HS-5 (cell line): ENCODE data around the gene ARHGDIB.

Source experiments
- DNase-seq: peaks from one replicate; pipeline ENCODE4 v3.0.0-alpha.2; 2012; ENCODE audit warnings: low read depth

The ARHGDIB gene

GRCh38 chr12:14956024-14956891, 5.1 kb downstream of the ARHGDIB start:
- no peak for DNase-seq

DNA sequence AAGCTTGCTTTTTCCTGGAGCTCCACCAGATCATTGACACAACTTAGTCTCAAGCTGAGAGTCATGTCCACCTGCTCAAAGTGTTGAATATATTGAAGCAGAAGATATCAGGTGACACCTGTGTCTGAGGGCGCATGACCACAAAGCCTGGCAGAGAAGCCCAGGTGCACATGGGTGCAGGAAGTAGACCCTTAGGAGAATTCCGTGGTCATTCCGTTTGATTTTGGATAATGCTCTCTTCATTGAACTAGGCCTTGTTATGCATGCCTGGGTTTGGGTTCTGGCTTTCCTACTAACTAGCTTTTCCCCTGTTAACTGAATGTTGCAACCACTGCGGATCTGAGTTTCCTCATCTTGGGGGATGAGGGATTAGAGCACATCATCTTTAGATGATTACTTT, 7.1 kb downstream of the ARHGDIB start:
- DNase-seq: no peak

GRCh38 chr12:14953752-14954151, 7.6 kb downstream of the ARHGDIB start:
- DNase-seq: no peak

DNA sequence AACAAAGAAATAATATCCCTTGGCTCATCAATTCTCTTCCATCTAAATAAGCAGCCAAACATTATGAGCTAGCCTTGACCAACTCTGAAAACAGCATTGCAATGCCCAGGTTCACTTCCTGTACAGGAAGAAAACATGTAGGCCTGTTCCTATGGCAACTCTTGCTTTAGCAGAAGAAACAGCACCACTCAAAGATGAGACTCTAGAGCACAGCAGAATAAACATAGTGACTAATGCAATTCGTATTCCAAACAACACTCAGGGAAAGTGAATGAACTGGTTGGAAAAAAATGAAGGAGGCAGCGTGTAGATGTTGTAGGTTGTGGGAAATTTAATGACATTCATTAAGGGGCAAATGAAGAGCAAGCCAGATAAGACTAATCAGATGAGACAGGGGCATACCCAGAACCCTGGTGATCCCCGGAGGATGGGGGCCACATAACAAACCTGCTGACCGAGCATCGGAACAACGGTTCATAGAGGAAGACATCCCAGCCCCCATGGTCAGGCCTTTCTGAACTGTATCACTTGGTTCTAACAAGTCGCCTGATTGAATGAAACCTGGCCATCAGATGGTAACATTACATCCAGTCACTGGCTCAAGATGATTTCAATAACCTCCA, 9.0 kb downstream of the ARHGDIB start:
- DNase-seq: peak; percentile 61

DNA sequence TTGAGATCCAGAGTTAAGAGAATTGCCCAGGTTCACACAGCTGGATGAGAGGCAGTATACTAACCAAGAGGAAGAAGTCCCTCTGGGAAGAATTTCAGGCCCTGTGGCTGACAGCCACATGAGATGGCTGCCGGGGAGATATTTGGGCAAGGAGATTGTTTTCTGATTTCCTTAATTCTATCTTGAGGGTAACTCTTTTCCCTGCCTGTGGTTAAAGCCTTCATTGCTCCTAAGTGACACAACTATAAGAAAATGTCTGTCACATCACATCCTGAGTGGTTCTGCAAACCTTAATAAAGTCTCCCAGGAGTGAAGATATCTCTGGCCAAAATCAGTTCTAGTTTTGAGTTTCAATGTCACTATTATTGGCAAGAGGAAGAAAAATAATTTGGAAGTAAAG, 9.6 kb downstream of the ARHGDIB start:
- no peak for DNase-seq

DNA sequence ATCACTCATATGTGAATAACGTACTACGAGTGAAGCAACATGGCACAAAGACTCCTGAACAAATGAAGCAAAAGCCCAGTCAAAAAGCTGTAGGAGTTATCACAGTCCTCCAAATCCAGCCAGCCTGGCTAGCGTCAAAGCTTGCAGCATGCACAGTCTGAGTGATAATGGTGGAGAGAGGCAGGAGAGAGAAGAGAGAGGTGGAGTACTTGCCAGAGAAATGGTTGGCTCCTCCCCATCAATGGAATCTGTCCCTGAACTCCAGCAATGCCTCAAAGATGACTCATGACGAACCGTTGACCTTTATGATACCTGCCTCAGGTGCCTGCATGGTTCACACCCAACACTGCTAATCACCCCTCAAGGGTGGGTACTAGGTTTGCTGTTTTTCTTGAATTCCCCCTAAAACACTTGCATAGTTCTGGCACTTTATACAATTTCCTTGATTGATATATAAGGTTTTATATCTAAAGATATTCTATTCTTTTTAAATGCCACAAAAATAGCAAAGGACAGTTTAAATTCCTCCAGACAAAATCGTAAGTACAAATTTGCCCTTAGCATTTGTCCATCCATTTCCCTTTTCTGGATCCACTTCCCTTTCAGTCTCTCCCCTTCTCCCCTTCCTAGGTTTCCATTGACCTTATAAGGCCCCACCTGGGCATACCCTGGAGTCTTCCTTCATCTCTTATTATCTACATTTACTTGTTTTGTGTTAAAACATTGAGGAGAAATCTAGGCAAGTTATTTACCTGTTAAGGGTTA, 10.2 kb downstream of the ARHGDIB start:
- DNase-seq: no peak

DNA sequence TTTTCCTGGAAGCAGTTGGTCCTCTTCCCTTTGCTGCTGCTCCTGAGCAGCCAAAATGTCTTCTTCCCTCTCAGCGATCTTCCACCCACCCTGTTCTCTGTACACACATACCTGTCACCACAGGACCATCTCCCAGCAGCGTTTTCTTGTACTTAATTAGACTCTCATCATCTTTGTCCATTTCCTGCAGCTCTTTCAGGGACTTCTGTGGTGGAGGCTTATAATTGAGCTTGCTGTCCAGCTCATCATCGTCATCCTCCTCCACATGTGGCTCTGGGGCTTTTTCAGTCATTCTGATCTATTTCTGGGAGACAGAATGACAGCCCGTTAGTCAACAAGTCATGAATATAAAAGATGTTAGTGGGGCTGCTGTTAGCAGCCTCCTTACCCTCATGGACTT, 11.0 kb downstream of the ARHGDIB start:
- DNase-seq: no peak

- DNase-seq: no peak
Measured at GRCh38 chr12:14949631-14950030, 11.8 kb downstream of the ARHGDIB start.

DNA sequence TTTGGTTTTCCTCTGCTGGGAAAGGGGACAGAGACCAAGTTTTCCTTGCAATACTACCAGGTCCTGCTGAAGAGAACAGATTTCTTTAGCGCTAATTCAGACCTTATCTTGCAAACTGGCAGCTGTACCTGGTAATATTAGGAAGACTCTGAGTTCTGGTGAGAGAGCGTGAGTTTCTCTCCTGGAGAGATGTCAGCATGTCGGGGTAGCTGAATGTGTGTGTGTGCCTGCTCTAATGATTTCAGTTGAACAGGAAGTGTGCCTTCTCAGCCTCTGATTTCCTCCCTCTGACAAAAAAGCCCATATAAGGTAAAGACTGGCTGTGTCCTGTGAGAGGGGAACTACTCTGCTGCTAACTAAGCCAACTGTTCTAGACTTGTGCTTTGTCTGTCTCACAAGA, 12.7 kb downstream of the ARHGDIB start:
- DNase-seq: no peak

DNA sequence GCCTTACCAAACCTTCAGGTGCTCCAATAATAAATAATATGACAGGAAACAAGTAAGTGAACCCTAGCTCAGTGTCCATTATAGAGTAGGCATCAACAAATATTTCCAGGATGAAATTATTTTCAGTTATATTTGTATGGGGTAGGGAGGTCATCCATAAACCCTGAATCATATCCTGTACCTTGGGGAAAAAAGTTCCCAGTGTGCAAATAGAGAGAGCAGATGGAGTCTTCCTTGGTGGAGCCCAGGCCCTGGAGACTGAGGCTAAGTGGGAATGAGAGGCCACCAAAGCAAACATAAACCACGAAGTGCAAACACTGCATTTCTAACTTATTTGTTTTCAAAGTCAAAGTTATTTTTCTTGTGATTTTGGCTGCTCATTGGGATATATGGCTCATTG, 14.5 kb downstream of the ARHGDIB start:
- DNase-seq: no peak

DNA sequence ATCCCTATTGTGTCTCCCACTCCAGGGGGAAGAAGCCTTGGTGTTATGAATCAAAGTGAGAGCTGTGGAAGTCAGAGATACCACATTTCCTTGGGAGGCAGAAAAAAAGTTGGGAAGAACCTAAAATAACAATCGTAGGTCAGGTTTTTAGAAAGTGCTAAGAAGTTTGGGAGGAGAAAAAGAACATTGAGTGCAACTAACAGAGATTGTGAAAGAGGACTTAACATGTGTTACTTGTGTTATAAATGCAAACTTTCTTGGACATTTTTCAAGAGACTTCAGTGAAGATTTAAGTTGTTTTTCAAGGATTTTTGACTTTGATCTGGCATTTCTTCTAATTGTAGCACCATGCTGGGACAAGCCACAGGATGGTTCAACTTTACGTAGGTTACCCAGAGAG, 15.2 kb downstream of the ARHGDIB start:
- no peak for DNase-seq

GRCh38 chr12:14942196-14942931, 19.0 kb downstream of the ARHGDIB start:
- no peak for DNase-seq

GRCh38 chr12:14941369-14941768, 20.0 kb downstream of the ARHGDIB start:
- no peak for DNase-seq

DNA sequence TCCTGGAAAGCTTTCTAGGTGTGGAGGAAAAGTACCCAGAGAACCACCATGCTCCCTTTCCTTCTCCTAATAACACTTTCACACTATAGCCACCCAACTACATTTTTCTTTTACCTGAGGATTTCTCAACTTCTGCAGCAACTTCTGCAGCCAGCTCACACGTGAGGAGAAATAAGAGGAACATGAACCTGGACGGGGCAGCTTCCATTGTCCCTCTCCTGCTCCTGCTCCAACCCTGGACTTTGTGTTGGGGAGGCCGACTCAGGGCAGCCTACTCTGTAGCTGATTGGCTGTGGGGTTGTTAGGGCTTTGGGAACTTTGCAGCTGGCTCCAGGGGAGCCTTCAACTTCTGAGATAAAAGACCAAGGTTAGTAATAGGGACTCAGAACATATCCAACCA, 23.1 kb downstream of the ARHGDIB start, which contains the start of gene ERP27:
ERP27 (minus strand) TSS at position 237 of the 400 bp plus-strand sequence; CDS start at position 208, 29 bp downstream.
- DNase-seq: no peak

DNA sequence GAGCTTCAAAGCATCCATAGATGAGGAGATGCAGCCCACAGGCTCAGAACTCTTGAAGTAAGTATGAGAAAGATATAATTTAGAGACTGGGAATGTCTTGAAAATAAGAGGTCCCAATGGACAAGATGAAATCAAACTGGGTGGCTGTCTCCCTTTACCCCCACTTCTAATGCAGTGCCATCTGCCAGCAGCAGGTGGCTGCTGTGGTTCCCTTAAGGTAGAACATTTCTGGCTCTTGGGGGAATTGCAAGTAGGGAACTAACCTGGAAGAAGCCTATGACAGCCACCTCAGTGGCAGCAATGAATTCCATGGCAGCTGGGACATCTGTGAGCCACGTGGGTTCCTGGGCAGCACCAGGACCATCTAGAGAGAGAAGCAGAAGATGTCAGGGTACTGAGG, 23.7 kb downstream of the ARHGDIB start:
- DNase-seq: no peak

GRCh38 chr12:14937014-14937413, 24.4 kb downstream of the ARHGDIB start:
- DNase-seq: no peak

DNA sequence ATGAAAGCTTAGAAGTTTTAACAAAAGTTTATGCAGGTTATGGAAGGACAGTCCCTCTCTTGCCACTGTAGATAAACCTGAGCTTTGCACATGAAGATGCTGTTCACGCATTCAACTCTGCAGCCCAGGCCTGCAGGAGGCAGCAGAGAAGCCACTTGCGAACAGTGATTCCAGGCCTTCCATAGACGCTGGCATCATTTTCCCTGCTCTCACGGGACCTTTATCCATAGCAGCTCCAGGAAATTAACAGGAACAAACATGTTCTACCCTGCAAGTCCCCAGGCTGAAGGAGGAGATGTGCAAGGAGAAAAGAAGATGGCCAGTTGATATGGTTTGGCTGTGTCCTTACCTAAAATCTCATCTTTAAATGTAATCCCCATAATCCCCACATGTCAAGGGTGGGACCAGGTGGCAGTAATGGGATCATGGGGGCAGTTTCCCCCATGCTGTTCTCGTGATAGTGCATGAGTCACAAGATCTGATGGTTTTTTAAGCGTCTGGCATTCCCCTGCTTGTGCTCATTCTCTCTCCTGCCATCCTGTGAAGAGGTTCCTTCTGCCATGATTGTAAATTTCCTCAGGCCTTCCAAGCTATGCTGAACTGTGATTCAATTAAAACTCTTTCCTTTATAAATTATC, 25.1 kb downstream of the ARHGDIB start:
- DNase-seq: no peak

- DNase-seq: no peak
Measured at GRCh38 chr12:14935031-14935430, 26.4 kb downstream of the ARHGDIB start.

GRCh38 chr12:14934511-14934910, 26.9 kb downstream of the ARHGDIB start:
- no peak for DNase-seq

DNA sequence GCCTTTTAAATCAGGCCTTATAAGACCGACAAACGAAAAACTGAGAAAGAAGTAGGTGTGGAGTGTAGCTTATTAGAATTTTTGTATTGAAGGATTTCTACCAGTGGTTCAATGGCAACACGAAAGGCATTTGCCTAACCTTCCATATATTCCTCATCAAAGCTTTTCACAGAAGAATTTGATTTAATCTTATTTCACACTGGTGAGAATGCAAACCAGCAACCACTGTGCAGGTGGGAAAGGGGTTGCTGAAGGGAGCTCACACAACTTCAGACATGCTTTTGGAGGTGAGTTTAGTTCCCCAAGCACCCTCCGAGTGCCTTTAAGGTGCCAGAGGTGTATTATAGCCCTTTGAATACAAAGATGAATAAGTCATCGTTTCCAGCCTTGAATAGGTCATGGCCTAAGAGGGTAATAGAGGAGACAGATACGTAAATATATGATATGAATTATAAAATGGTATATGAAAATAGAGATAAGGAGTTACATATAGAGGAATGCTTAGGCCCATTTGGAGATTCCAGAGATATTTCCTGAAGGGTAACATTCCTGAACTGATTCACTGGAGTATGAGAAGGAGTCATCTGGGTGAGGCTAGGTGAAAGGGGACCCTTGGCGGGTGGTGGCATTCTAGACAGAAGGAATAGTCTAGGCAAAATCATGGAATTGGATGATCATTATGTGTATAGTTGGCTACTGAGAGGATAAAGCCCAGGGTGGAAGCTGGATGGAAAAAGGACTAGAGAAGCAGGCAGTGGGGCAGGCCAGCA, 29.4 kb downstream of the ARHGDIB start:
- no peak for DNase-seq

DNA sequence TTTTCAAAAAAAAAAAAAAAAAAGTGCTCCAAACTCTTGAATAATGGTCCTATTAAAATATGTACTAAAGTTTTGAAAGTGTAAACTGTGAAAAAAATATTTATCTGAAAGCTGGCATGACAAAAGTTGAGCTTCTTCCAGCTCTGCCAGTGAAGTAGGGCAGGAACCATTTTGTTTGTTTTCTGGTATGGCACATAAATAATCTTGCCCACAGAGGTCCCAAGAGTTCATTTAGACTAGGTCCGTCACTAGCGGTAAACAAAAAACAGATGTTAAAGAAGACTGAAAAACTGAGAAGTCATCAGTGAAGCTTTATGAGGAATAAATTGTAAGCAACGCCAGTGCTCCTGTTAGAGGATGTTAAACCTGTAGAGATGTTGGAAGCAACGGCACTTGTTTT, 30.0 kb downstream of the ARHGDIB start:
- no peak for DNase-seq
